Omental fat pad (tissue), 4 donors: ENCODE results near the gene MAST4. TPM values are rescaled to one million over a fixed set of nuclear protein-coding genes. Genes with fewer than 3 reads are reported as not detected.
A peak's percentile ranks its signal among the peaks of the same experiment; 100 is the strongest.

Experiments used
- ATAC-seq: fragments of 150-250 bp; one replicate; pipeline ENCODE4 v1.9.1; 2016; ENCODE audit warnings: mild to moderate bottlenecking, moderate library complexity; ENCODE audit not compliant: low FRiP score
- DNase-seq: peaks from one replicate; pipeline ENCODE4 v3.0.0-alpha.2; 2019; ENCODE audit warnings: low spot score
- CTCF ChIP-seq, 3 donors: fragments of 450-650 bp; IDR thresholded peaks; one replicate each; pipeline ENCODE4 v1.5.1; 2016 to 2017; ENCODE audit warnings: antibody characterized with exemption in 3 of 3, mild to moderate bottlenecking in 3 of 3, moderate library complexity in 2 of 3
- total RNA-seq, 4 donors: library from RNA; depleted of rRNA; stranded (reverse); fragments of >200 nt; gene quantifications; one replicate each; pipeline ENCODE4 v1.1.0, GENCODE V29; 2016

The MAST4 gene
- total RNA-seq, 4 donors from 2014 or later: 52.2 to 76.8 (median 57.3) TPM

DNA sequence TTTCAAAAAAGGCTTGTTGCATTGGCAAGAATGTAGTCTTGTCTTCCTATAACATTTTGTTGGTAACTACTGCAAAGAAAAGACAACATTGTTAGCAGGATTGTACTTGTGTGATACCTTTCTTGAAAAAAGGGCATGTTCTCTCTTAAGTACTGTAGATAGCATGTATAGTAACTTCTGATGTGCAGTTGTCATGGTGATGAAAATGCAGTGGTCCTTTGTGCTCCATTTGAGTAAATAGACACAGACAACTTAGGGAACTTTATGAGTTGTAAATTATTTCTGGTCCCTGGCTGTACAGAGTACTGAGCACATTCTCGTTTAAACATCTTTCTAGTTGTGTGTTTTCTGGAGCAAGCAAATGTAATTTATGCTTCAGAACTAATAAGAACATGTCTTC lies 497.1 kb downstream of the MAST4 start:
- no peak for ATAC-seq
- TF ChIP-seq CTCF (IDR thresholded peaks at IDR 0.05): no peak

DNA sequence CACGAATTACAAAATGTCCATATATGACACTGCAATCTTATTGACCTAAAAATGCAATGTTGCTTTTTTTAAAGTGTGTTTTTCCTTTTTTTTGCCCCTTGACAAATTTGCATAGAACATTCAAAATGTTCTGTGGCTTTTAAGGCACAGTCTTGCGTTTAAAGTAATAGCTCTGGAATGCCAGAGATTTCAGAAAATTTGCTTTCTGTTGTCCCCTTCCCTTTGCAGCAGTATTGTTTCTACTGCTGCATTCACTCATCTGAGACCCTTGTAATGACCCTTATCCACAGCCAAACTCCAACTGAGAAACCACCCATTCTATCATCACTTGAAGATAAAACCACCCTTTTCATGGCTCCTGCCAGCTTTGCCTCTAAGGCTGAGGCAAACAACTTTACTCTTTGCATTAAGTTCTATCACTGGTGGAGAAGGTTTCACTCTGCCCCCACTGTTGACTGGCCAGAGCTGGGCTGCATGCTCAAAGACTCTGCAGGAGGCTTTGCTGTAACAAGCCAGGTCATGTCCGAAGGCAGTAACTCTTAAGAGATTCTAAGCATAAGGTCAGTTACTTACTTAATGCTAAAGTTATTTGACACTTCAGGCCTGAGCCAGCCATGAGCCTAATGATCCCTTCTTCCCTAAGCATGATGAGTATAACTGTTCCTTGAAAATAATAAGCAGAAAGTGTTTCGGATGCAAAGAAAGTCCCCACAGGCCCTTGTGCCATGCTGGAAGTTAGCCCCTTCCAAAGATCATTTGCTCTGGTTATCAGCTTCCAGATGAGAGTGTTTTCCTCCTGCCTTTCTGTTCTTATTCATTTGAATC lies 498.5 kb downstream of the MAST4 start:
- peak; percentile 52 for ATAC-seq

More for the DNA sequence above, 497.1 kb downstream of the MAST4 start:
- no peak for DNase-seq

GRCh38 chr5:67095346-67096171 lies 499.4 kb downstream of the MAST4 start:
- peak; percentile 68 for ATAC-seq
- TF ChIP-seq CTCF (IDR thresholded peaks at IDR 0.05): no peak
- no peak for DNase-seq

More for the DNA sequence above, 498.5 kb downstream of the MAST4 start:
- TF ChIP-seq CTCF (IDR thresholded peaks at IDR 0.05): no peak
- DNase-seq: no peak

DNA sequence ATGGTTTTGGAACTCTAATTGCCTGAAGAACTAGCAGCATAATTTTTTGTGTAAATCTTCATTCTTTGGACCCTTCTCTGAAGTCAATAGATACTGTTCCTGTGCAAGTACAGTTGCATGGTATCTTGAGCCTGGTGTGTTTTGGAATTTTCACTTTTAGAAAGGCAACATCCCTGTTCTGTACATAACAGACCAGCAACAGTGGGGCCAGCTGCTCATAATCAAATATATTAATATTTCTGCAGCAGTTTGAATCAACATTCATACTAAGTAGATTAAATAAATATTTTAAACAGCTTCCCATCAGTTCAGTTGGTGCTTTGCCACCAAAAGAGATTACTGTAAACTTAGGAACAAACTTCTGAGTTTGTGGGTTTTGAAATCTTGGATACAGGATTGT lies 502.5 kb downstream of the MAST4 start:
- ATAC-seq (no peak), DNase-seq (no peak)
- no peak for TF ChIP-seq CTCF (IDR thresholded peaks at IDR 0.05)

- no peak for TF ChIP-seq CTCF (IDR thresholded peaks at IDR 0.05)
- ATAC-seq: no peak
- no peak for DNase-seq
Measured at GRCh38 chr5:67100301-67100700, 504.1 kb downstream of the MAST4 start.

- no peak for ATAC-seq
- TF ChIP-seq CTCF (IDR thresholded peaks at IDR 0.05): no peak
- DNase-seq: no peak
Measured at GRCh38 chr5:67102708-67103107, 506.5 kb downstream of the MAST4 start.
